GM20000 (cell line): ENCODE results near the gene IRF4.

Experiments
- DNase-seq: peaks from one replicate; pipeline ENCODE4 v3.0.0; 2012; ENCODE audit warnings: low spot score
- CTCF ChIP-seq: IDR thresholded peaks from 2 replicates; pipeline ENCODE4 v1.5.1; 2012; ENCODE audit warnings: mild to moderate bottlenecking, control low read depth; ENCODE audit errors: extremely low read depth, missing control alignments

Gene IRF4

GRCh38 chr6:412146-412886 lies 20.8 kb downstream of the IRF4 start:
- DNase-seq = no peak
- no peak for TF ChIP-seq CTCF

DNA sequence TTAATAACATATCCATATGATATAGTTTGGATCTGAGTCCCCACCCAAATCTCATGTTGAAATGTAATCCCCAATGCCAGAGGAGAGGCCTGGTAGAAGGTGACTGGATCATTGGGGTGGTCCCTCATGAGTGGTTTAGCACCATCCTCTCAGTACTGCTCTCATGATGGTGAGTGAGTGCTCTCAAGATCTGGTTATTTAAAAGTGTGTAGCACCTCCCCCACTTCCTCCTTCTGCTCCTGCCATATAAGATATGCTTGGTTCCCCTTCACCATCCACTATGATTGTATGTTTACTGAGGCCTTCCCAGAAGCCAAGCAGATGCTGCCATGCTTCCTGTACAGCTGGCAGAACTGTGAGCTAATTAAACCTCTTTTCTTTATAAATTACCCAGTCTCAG lies 22.9 kb downstream of the IRF4 start:
- no peak for DNase-seq

GRCh38 chr6:415087-415486 lies 23.5 kb downstream of the IRF4 start:
- no peak for TF ChIP-seq CTCF
- no peak for DNase-seq

More for the DNA sequence above, 22.9 kb downstream of the IRF4 start:
- no peak for TF ChIP-seq CTCF

DNA sequence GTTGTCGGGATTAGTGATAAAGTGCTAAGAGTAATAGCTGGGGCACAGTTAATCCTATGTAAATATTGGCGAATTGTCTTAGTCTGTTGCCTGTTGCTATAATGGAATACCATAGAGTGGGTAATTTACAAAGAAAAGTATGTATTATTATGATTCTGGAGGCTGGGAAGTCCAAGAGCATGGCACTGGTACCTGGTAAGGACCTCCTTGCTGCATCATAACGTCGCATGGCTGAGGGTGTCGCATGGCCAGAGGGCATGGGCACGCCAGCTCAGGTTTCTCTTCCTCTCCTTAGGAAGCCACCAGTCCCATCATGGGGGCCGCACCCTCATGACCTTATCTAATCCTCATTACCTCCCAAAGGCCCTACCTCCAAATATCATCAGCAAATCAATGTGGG lies 29.7 kb downstream of the IRF4 start:
- TF ChIP-seq CTCF = no peak
- no peak for DNase-seq

DNA sequence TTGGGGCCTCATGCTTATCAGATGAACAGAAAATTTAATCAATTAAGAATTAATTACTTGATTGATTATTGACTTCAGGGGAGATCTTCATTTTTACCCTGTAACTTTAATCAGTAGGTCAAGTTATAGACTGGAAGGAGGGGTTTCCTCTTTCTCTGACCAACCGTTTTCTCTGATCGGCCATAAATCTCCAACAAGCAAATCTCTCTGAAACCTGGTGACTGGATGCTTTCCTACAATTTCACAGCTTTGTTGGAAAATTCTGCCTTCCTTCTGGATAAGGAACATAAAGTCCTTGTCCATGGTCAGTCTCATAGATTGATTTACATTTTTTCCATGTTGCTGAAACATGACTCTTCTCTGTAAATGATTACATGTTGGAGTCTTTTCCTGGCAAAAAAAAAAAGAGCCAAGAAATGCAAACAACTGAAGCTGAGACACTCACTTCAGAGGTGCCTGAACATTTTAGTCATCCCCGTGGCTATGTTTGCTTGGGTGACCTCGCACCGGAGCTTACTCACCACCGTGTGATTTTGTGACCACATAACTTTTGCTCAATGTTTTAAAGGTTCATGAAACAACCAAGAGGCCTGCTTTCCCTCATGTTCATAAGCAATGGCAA lies 31.0 kb downstream of the IRF4 start:
- peak; percentile 92 for DNase-seq
- TF ChIP-seq CTCF = no peak

DNA sequence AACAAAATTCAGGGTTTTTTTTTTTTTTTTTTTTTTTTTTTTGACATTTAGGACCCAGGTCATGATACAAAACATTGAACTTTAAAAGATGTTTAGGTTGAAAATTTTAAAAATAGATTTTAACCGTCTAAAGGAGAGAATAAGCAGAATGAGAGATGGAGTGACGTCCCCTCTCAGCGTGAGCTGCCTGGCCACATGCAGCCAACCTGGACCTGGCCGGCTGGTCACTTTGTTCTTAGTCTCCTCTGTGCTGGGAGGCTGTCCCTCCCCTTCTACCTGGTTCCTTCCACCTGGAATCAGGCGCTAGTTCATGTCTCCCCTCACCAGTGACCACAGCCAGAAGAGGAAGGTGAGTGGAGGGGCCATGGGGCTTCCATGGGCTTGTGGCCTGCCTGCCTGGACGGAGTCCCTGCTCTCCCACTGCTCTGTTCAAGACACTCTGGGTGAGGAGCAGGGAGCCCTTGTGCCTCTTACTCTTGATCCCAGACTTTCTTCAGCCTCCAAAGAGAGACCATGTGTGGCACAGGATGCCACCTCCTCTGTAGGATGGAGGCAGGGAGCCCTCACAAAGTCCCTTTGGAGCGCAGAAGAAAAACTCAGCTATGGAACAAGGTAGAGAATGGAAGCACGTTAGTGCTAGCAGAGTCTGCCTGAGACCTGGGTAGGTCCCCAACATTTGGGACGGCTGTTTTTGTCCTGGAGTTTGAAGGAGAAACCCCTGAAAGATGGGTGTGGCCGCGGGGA lies 31.7 kb downstream of the IRF4 start:
- DNase-seq = peak; percentile 61
- TF ChIP-seq CTCF = no peak

- DNase-seq = no peak
- TF ChIP-seq CTCF = no peak
Measured at GRCh38 chr6:423799-424345, 32.3 kb downstream of the IRF4 start.
